HEK293T (cell line): ENCODE data around the gene STXBP5.

Source experiments
- CTCF ChIA-PET: fragments of 350-600 bp; formaldehyde crosslinking; extraction: SDS; loops from one replicate; lab custom pipeline; 2021; ENCODE audit warnings: antibody characterized with exemption, inconsistent platforms; lab: Yijun Ruan, JAX
- POLR2A ChIA-PET: fragments of 350-600 bp; formaldehyde crosslinking; extraction: SDS; loops from one replicate; lab custom pipeline; 2020; ENCODE audit warnings: antibody characterized with exemption, inconsistent platforms; lab: Yijun Ruan, JAX
- DNase-seq: peaks from one replicate; pipeline ENCODE4 v3.0.0; 2012; ENCODE audit warnings: mixed read lengths; ENCODE audit errors: extremely low spot score
- ARNT ChIP-seq: fragments of 450-650 bp; IDR thresholded peaks from 2 replicates; pipeline ENCODE4 v1.6.1; 2017; ENCODE audit warnings: mild to moderate bottlenecking
- BHLHE40 ChIP-seq: fragments of 450-650 bp; IDR thresholded peaks from 2 replicates; pipeline ENCODE4 v1.6.1; 2016; ENCODE audit warnings: mild to moderate bottlenecking, moderate library complexity, borderline replicate concordance
- CTBP1 ChIP-seq: fragments of 450-650 bp; IDR thresholded peaks from 2 replicates; pipeline ENCODE4 v1.6.1; 2016; ENCODE audit warnings: borderline replicate concordance
- ELF4 ChIP-seq: fragments of 450-650 bp; IDR thresholded peaks from 2 replicates; pipeline ENCODE4 v1.6.1; 2017; ENCODE audit warnings: antibody characterized with exemption
- FOXA1 ChIP-seq: fragments of 450-650 bp; IDR thresholded peaks from 2 replicates; pipeline ENCODE4 v1.6.1; 2016; ENCODE audit warnings: mild to moderate bottlenecking
- FOXK2 ChIP-seq: fragments of 450-650 bp; IDR thresholded peaks from 2 replicates; pipeline ENCODE4 v1.6.1; 2016; ENCODE audit warnings: mild to moderate bottlenecking
- FOXM1 ChIP-seq: fragments of 450-650 bp; IDR thresholded peaks from 2 replicates; pipeline ENCODE4 v1.6.1; 2017; ENCODE audit warnings: mild to moderate bottlenecking, borderline replicate concordance
- HDGF ChIP-seq: fragments of 450-650 bp; IDR thresholded peaks from 2 replicates; pipeline ENCODE4 v1.6.1; 2017; ENCODE audit warnings: antibody characterized with exemption, borderline replicate concordance
- L3MBTL2 ChIP-seq: fragments of 450-650 bp; conservative IDR thresholded peaks from 2 replicates; pipeline ENCODE4 v1.6.1; 2016; ENCODE audit warnings: mild to moderate bottlenecking
- LEF1 ChIP-seq: fragments of 450-650 bp; IDR thresholded peaks from 2 replicates; pipeline ENCODE4 v1.6.1; 2017; ENCODE audit warnings: mild to moderate bottlenecking, borderline replicate concordance
- NFRKB ChIP-seq: fragments of 450-650 bp; IDR thresholded peaks from 2 replicates; pipeline ENCODE4 v1.6.1; 2016; ENCODE audit warnings: mild to moderate bottlenecking, moderate library complexity
- SP1 ChIP-seq: fragments of 450-650 bp; IDR thresholded peaks from 2 replicates; pipeline ENCODE4 v1.6.1; 2017
- SUZ12 ChIP-seq: fragments of 450-650 bp; IDR thresholded peaks from 2 replicates; pipeline ENCODE4 v1.6.1; 2016; ENCODE audit warnings: mild to moderate bottlenecking
- TARDBP ChIP-seq: fragments of 450-650 bp; IDR thresholded peaks from 2 replicates; pipeline ENCODE4 v1.6.1; 2016
- ZNF384 ChIP-seq: fragments of 450-650 bp; IDR thresholded peaks from 2 replicates; pipeline ENCODE4 v1.6.1; 2016
- TF ChIP-seq, protein P1 (sequence below): fragments of 450-650 bp; IDR thresholded peaks from 2 replicates; pipeline ENCODE4 v1.6.1; 2016

Gene STXBP5

DNA sequence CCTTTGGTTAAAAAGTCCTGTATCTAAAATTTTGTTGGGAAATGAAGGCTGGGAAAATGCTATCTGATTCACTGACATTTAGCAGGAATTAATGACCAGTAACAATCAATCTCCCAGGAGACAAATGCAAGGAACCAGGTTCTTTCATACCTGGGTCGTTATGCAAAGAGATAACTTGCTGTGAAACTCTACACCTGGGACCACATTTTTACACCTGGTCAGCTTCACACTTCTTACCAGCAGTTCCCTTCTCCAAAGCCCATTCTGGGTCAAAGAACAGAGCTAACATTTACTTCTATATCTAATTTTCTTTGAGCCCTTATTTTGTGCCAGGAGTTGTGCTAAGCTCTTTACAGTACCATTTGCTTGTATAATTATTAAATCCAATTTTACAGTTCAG, 27.4 kb upstream of the STXBP5 start:
- ChIA-PET POLR2A (no interaction called here), CTCF (no interaction called here)
- TF ChIP-seq FOXM1 = no peak
- TF ChIP-seq ELF4 = no peak
- no peak for TF ChIP-seq CTBP1
- no peak for TF ChIP-seq SP1
- TF ChIP-seq LEF1 = no peak
- TF ChIP-seq ZNF384 = no peak
- TF ChIP-seq SUZ12 = no peak
- TF ChIP-seq TARDBP = no peak
- no peak for TF ChIP-seq ARNT
- no peak for TF ChIP-seq HDGF
- TF ChIP-seq, protein P1, sequence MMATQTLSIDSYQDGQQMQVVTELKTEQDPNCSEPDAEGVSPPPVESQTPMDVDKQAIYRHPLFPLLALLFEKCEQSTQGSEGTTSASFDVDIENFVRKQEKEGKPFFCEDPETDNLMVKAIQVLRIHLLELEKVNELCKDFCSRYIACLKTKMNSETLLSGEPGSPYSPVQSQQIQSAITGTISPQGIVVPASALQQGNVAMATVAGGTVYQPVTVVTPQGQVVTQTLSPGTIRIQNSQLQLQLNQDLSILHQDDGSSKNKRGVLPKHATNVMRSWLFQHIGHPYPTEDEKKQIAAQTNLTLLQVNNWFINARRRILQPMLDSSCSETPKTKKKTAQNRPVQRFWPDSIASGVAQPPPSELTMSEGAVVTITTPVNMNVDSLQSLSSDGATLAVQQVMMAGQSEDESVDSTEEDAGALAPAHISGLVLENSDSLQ = no peak
- TF ChIP-seq L3MBTL2 = no peak
- TF ChIP-seq NFRKB = no peak
- TF ChIP-seq FOXA1 = no peak
- no peak for TF ChIP-seq FOXK2
- no peak for TF ChIP-seq BHLHE40
- DNase-seq = no peak

DNA sequence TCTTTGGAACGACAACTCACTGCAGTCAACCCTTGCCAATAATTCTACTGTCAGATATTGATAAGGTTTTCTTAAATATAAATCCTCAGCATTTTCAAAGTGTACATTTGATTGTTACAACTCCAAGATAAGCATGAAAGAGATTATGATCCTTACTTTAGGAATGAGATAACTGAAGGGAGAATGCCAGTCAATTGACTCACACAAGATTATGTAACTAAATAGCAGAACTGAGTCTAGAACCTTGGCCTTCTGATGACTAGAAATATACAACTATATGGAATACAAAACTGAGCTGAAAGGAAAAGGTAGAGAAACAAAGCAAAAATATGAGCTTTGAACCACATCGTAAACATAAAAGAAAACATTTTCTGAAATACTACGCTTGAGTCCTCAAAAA, 26.9 kb upstream of the STXBP5 start:
- no peak for DNase-seq
- ChIA-PET CTCF (interaction anchor here (0.6 kb wide), 1 partner anchor 857 kb away, joined by 3 read pairs; no protein-coding TSS in a partner anchor), POLR2A (no interaction called here)
- TF ChIP-seq BHLHE40 (no peak), NFRKB (no peak), ARNT (no peak), SP1 (no peak), HDGF (no peak), LEF1 (no peak), CTBP1 (no peak), TARDBP (no peak), FOXA1 (no peak), SUZ12 (no peak), FOXK2 (no peak), FOXM1 (no peak), ZNF384 (no peak)
- TF ChIP-seq, protein P1 = no peak

DNA sequence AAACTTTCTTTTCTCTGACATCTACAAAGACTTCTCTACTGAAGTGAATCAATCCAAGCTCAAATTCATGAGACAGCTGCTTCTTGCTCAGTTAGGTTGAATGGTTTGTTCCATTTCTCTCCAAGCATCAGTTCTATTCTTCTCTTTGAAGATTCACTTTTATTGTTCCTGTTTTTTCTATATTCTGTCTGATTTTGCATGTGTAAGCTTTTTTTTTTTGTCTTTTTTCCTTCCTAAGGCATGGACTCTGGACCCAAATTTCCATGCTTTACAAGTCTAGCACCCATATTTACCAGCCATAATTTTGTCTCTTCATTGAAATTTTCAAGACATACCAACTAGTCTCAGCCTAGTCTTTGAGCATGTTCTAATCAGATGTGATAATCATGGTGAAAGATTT, 25.9 kb upstream of the STXBP5 start:
- POLR2A ChIA-PET = no interaction called here
- DNase-seq = no peak
- TF ChIP-seq ARNT (no peak), LEF1 (no peak), FOXK2 (no peak), FOXM1 (no peak), TARDBP (no peak), HDGF (no peak), NFRKB (no peak), ZNF384 (no peak), SUZ12 (no peak), FOXA1 (no peak)
- CTCF ChIA-PET = no interaction called here

- no peak for DNase-seq
- ChIA-PET POLR2A (no interaction called here), CTCF (no interaction called here)
- TF ChIP-seq L3MBTL2 = no peak
- no peak for TF ChIP-seq FOXM1
- TF ChIP-seq LEF1 = no peak
- no peak for TF ChIP-seq NFRKB
- no peak for TF ChIP-seq TARDBP
- TF ChIP-seq FOXK2 = no peak
- TF ChIP-seq, protein P1 = no peak
- no peak for TF ChIP-seq ARNT
- TF ChIP-seq HDGF = no peak
- TF ChIP-seq SP1 = no peak
- no peak for TF ChIP-seq FOXA1
- TF ChIP-seq ZNF384 = no peak
- TF ChIP-seq BHLHE40 = no peak
- TF ChIP-seq SUZ12 = no peak
- TF ChIP-seq ELF4 = no peak
- no peak for TF ChIP-seq CTBP1
Measured at GRCh38 chr6:147179809-147180208, 24.4 kb upstream of the STXBP5 start.

GRCh38 chr6:147180926-147181325, 23.3 kb upstream of the STXBP5 start:
- no peak for DNase-seq
- ChIA-PET POLR2A (no interaction called here), CTCF (no interaction called here)
- TF ChIP-seq TARDBP (no peak), L3MBTL2 (no peak), BHLHE40 (no peak), ELF4 (no peak), FOXK2 (no peak), SP1 (no peak), ARNT (no peak), CTBP1 (no peak), SUZ12 (no peak), LEF1 (no peak), ZNF384 (no peak)

DNA sequence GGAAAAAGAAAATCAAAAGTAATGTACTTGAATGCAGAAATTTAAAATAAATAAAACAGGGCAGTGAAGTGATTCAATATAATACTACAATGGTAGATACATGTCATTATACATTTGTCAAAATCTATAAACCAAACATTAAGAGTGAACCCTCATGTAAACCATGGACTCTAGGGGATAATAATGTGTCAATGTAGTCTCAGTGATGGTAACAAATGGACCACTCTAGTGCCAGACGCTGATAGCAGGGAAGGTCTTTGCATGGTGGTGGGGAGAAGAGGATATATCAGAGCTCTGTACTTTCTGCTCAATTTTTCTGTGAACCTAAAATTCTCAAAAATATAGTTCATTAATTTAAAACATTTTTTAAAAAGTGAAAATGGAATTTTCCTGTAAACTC, 19.8 kb upstream of the STXBP5 start:
- CTCF ChIA-PET = interaction anchor here (0.7 kb wide), 1 partner anchor 588 kb away, joined by 8 read pairs; no protein-coding TSS in a partner anchor
- DNase-seq = no peak
- POLR2A ChIA-PET = no interaction called here
- TF ChIP-seq ARNT (no peak), SUZ12 (no peak), LEF1 (no peak), FOXA1 (no peak), HDGF (no peak), SP1 (no peak), CTBP1 (no peak)
- TF ChIP-seq, protein P1 = no peak
